ENCODE data around the gene TBC1D8.
A peak's percentile ranks its signal among the peaks of the same experiment; 100 is the strongest.

TBC1D8 gene

DNA sequence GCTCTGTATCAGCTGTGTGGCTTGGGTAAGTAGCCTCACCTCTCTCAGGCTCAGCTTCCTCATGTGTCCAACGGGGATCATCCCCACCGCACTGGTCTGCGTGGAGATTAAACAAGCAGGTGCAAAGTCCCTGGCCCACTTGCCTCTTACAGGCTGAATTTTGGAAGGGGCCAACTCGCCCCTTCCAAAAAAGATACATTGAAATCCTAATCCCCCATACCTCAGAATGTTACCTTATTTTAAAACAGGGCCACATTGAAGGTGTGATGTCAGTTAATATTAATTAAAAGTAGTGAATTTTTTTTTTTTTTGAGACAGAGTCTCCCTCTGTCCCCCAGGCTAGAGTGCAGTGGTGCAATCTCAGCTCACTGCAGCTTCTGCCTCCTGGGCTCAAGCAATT is 34.8 kb downstream of the TBC1D8 start:
- H3K27ac ChIP-seq = no peak overlapping the region; the same call in 1 of the 2 replicates
- POLR2A ChIA-PET (ENCODE audit: low non-redundant PET) = no interaction called here
- TF ChIP-seq, protein P1, sequence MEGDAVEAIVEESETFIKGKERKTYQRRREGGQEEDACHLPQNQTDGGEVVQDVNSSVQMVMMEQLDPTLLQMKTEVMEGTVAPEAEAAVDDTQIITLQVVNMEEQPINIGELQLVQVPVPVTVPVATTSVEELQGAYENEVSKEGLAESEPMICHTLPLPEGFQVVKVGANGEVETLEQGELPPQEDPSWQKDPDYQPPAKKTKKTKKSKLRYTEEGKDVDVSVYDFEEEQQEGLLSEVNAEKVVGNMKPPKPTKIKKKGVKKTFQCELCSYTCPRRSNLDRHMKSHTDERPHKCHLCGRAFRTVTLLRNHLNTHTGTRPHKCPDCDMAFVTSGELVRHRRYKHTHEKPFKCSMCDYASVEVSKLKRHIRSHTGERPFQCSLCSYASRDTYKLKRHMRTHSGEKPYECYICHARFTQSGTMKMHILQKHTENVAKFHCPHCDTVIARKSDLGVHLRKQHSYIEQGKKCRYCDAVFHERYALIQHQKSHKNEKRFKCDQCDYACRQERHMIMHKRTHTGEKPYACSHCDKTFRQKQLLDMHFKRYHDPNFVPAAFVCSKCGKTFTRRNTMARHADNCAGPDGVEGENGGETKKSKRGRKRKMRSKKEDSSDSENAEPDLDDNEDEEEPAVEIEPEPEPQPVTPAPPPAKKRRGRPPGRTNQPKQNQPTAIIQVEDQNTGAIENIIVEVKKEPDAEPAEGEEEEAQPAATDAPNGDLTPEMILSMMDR (conservative IDR thresholded peaks at IDR 0.05; ENCODE audit: low read depth) = no peak
- CTCF ChIA-PET = interaction anchor here (0.7 to 0.9 kb wide), 2 partner anchors 34 to 69 kb away, joined by 3 to 4 read pairs; no protein-coding TSS in a partner anchor
- DNase-seq (ENCODE audit: low spot score) = no peak

DNA sequence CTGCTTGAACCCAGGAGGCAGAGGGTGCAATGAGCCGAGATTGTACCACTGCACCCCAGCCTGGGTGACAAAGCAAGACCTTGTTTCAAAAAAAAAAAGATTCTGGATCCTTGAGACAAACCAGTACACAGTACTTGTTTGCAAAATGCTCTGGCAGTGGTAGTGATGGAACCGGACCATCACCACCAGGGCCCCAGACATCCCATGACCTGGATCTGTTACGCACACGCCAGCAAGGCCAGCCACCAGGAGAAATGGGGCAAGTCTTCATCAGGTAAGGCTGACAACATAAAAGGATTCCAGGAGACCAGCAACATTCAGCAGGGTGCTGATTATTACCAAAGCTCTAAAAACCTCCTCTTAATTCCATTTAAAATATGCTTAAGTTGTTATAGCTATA is 35.5 kb downstream of the TBC1D8 start:
- no peak for DNase-seq (ENCODE audit: low spot score)
- TF ChIP-seq, protein P1 (conservative IDR thresholded peaks at IDR 0.05; ENCODE audit: low read depth) = no peak
- ChIA-PET CTCF (interaction anchor here (0.9 kb wide), 1 partner anchor 35 kb away, joined by 3 read pairs; no protein-coding TSS in a partner anchor), POLR2A (ENCODE audit: low non-redundant PET) (no interaction called here)
- peak overlapping the region; percentile 54 for H3K27ac ChIP-seq

DNA sequence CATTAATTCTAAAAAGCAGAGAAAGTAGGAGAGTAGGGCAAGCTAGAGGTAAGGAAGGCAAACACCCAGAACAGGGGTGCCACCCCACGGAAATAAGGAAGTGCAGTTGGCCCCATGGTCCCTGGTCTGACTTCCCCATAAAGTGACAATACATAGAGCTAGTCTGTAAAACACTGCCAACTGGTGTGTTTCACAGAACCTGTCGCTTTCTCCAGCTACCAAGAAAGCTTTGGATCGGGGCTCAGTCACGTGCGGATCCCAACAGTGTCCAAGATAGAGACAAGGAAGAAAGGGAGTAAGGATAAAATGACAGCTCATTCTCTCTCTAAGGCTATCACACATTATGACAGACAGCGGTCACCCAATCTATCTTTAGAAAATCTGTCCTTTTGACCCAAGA is 36.4 kb downstream of the TBC1D8 start:
- TF ChIP-seq, protein P1 (conservative IDR thresholded peaks at IDR 0.05; ENCODE audit: low read depth) = no peak
- no peak for DNase-seq (ENCODE audit: low spot score)
- POLR2A ChIA-PET (ENCODE audit: low non-redundant PET) = no interaction called here
- CTCF ChIA-PET = no interaction called here
- peak overlapping the region; percentile 54 for H3K27ac ChIP-seq

DNA sequence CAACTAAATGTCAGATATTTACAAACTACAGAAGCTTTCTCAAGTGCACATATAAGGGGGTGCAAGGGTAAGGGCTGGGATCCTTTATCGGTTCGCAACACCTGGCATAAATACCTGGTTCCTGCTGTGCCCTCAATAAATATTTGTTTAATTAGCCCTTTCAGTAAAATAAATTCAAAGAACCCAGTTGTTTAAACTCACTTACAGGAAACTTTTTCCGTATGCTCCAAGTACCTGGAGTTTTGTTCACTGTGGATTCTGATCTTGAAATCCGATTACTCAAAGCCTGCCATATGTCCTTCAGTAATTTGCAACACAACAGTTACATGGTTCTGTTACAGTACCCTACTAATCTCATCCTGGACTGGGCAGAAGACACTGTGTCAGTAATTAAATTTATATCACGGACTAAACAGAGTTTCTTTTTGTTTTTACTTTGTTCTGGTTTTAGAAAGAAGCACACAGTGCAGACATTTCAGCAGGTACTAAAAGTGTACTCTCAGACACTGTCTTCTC is 36.9 kb downstream of the TBC1D8 start:
- POLR2A ChIA-PET (ENCODE audit: low non-redundant PET) = no interaction called here
- DNase-seq (ENCODE audit: low spot score) = no peak
- CTCF ChIA-PET = interaction anchor here (0.9 kb wide), 1 partner anchor 26 kb away, joined by 3 read pairs; no protein-coding TSS in a partner anchor
- TF ChIP-seq, protein P1 (conservative IDR thresholded peaks at IDR 0.05; ENCODE audit: low read depth) = no peak
- H3K27ac ChIP-seq = peak overlapping the region; percentile 54

DNA sequence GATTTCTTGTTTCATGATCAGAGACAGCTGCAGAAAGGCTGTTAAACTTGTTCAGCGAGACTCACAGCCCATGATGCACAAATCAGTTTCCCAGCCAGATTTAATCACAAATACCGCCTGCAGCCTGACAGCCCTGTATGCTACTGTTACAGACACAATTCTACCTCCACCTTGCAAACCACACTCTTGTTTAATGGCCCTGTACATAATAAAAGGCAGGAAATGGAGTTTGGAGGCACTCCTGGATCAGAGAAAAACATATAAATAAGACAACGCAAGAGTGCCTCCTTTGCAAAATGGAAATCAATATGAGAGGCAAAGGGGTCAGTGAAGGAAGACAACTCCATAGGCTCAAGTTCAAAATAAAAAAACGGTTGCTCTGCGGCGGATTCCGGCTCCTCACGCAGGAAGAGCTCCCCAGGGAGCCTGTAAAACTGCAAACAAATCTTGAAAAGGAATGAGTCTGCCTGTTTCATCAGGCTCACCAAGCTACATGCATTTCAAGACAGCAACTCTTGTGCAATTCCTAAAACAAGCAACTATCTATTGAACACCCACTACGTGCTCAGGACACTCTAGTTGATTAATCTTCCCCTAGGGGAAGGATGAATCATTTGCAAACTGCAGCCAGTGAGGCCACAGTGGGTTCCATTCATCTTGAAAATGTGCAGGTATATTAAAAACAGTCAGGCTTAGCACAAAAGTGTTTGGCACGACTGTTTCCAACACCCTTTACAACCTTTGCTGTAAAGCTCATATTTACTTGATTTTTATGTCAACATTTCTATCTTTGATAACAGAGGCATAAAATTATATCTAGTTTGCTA is 37.5 kb downstream of the TBC1D8 start:
- H3K27ac ChIP-seq = peak overlapping the region; percentile 62
- DNase-seq (ENCODE audit: low spot score) = peak; percentile 94
- CTCF ChIA-PET = interaction anchor here (0.6 to 0.9 kb wide), 2 partner anchors 26 to 43 kb away, joined by 3 to 4 read pairs; no protein-coding TSS in a partner anchor
- POLR2A ChIA-PET (ENCODE audit: low non-redundant PET) = no interaction called here
- TF ChIP-seq, protein P1 (conservative IDR thresholded peaks at IDR 0.05; ENCODE audit: low read depth) = no peak

DNA sequence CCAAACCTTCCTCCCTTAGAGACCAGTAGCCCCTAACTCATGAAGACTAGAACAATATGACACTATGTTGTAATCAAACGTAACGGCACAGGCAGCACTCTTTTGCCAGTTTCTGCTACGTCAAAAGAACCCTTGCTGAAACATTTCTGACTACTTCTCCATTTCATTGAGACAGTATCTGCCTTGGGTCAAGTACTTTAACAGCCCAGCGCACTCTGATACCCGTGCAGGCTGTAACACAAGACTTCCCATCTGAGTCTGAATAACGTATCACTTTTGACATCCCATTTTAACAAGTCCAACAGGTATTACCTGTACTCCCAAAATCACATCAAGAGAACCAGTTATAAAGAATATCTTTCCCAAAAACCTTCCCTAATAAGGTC is 38.4 kb downstream of the TBC1D8 start:
- ChIA-PET CTCF (no interaction called here), POLR2A (ENCODE audit: low non-redundant PET) (no interaction called here)
- no peak for DNase-seq (ENCODE audit: low spot score)

More for the DNA sequence above, 38.4 kb downstream of the TBC1D8 start:
- TF ChIP-seq, protein P1 (conservative IDR thresholded peaks at IDR 0.05; ENCODE audit: low read depth) = no peak
- peak overlapping the region; percentile 81 for H3K27ac ChIP-seq
